ENCODE data around the gene SNX7.

The SNX7 gene

GRCh38 chr1:98697781-98698180 is 36.3 kb downstream of the SNX7 start:
- DNase-seq: no peak

DNA sequence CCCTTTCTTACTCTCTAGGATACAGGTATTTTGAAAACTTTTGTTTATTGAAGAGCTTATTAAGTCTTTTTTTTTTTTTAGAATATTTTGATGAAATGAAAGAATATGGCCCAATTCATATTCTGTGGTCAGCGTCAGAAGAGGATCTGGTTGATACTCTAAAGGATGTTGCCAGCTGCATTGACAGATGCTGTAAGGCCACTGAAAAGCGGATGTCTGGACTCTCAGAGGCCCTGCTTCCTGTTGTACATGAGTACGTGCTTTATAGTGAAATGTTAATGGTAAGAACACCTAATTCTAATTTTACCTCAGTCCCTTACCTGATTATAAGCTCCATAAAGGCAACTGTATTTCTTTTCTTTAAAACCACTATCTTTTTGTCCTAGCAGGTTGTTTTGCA is 37.1 kb downstream of the SNX7 start:
- no peak for DNase-seq

DNA sequence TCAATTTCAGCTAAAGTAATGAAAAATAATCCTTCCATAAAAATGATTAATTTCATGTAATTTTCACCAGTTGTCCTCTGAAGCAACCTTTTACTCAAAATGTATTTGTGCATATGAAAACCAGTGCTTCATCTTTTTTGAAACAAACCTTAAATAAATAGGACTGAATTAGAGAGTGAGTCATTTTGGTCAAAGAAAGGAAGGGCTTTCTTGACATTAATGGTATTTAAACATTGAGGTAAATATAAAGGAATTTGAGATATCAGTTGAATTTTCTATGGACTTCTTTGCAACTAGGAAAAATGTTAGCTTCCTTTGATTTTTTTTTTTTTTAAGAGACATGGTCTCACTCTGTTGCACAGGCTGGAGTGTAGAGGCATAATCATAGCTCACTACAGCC is 38.7 kb downstream of the SNX7 start:
- peak; percentile 44 for DNase-seq

DNA sequence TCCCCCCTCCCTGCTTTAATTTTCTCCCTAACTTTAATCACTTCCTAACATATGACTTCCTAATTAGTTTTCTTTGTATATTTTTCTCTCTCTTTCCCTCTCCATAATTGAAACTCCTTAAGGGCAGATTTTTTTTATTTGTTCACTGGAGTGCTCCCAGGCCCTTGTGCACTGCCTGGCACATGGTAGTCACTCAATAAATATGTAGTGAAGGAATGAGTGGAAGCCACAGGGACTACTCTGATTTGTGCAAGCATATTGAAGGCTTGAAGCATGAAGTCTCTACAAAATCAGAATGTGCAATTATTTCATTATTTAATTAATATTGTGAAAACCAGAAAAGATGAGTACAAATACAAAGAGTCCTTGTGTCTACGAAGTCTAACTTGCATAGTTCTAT is 41.5 kb downstream of the SNX7 start:
- DNase-seq: peak; percentile 74

DNA sequence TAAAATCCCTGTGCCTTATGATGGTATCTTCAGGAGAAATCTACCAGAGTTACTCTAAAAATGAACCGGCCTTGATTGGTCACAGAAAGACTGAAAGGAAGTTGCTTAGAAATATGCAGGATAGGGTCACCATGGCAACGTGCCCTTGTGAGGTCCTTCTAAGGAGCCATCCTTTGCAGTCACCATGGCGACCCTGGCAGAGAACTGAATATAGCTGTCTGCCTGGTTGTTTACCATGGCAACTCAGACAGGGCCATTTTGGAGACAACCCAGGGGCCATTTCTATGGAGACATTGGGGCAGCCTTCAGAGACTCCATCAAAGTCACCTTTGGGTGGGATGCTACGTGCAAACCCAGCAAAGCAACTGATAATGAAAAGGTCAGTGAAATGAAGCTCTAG is 43.0 kb downstream of the SNX7 start:
- DNase-seq: peak; percentile 49

GRCh38 chr1:98704971-98705370 is 43.5 kb downstream of the SNX7 start:
- DNase-seq: no peak

DNA sequence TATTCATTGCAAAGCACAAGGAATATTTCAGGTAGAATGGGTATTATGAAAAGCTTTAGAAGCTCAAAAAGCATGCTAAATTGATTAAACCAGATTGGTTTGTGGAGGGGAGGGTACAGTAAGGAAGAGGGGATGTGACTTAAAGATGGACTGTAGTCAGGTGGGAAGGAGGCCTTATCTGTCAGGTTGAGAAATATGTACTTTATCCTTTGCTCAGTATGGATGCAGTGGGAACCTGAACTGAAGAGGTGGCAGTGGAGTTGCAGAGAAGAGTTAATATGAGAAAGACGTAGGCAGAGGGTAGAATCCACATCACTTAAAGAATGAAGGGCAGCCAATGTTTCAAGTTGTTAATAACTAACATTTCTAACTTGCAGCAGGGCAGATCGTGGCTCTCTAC is 44.1 kb downstream of the SNX7 start:
- no peak for DNase-seq

GRCh38 chr1:98706173-98706843 is 44.8 kb downstream of the SNX7 start:
- no peak for DNase-seq

GRCh38 chr1:98707556-98707955 is 46.0 kb downstream of the SNX7 start:
- no peak for DNase-seq

GRCh38 chr1:98709906-98710305 is 48.4 kb downstream of the SNX7 start:
- no peak for DNase-seq

DNA sequence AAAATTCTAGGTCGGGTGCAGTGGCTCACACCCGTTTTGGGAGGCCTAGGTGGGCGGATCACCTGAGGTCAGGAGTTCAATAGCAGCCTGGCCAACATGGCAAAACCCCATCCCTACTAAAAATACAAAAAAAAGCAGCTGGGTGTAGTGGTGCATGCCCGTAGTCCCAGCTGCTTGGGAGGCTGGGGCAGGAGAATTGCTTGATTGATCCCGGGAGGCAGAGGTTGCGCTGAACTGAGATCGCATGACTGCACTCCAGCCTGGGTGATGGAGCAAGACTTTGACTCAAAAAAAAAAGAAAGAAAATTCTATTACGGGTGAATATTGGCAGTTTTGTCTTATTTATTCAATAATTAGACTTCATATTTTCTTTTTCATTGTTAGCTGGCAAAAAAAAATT is 62.1 kb downstream of the SNX7 start:
- DNase-seq: no peak

- DNase-seq: no peak
These were observed 71.7 kb downstream of the SNX7 start for GRCh38 chr1:98732985-98733781.

GRCh38 chr1:98733782-98734112 is 72.2 kb downstream of the SNX7 start:
- DNase-seq: no peak

DNA sequence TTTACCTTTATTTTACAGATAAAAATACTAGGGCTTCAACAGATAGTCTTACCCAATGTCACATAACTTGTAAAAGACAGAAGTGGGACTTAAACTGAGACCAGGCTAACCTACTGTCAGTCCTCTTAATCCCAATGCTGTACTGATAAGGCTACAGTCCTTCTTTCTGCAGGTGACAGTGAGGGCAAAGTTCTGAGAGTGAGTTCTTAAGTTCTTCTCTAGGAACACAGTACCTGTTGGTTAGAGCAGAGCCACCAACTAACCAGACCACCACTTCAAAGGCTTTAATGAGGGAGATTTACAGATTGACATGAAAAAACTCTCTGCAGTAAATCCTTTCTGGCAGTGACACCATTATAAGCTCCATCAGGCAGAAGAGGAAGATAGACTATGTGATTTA is 74.2 kb downstream of the SNX7 start:
- DNase-seq: no peak

- DNase-seq: no peak
These were observed 76.3 kb downstream of the SNX7 start for GRCh38 chr1:98737835-98738234.

DNA sequence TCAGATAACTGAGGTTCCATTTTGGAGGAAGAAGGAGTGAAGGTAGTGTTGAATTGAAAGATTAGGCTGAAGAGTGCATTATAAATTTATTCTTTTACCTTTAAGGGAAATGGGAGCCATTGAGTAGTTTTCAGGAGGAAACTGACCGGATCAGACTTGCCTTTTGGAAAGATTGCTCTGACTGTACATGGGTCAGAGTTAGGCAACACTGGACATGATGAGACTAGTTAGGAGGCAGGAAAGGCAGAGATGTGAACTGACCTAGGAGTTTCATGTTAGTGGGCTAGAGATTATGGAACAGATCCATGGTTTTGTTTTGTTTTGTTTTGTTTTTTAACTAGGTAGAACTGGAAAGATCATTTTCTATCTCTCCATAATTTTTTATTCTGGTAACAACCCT is 78.2 kb downstream of the SNX7 start:
- no peak for DNase-seq

GRCh38 chr1:98741164-98741563 is 79.6 kb downstream of the SNX7 start:
- no peak for DNase-seq

GRCh38 chr1:98749152-98749756 is 87.7 kb downstream of the SNX7 start:
- peak; percentile 32 for DNase-seq

DNA sequence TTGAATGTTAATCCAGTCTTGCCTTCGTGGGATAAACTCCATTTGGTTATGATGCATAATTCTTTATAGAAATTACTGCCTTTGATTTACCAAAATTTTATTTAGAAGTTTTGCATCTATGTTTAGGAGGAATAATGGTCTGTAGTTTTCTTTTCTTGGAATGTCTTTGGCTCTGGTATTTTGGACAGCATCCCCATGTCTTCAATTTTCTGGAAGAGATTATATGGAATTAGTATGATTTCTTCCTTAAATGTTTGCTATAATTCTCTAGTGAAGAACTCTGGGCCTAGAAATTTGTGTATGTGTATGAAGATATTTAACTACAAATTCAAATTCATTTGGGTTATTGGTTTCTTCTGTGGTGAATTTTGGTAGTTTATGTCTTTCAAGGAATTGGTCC is 92.7 kb downstream of the SNX7 start:
- DNase-seq: no peak

DNA sequence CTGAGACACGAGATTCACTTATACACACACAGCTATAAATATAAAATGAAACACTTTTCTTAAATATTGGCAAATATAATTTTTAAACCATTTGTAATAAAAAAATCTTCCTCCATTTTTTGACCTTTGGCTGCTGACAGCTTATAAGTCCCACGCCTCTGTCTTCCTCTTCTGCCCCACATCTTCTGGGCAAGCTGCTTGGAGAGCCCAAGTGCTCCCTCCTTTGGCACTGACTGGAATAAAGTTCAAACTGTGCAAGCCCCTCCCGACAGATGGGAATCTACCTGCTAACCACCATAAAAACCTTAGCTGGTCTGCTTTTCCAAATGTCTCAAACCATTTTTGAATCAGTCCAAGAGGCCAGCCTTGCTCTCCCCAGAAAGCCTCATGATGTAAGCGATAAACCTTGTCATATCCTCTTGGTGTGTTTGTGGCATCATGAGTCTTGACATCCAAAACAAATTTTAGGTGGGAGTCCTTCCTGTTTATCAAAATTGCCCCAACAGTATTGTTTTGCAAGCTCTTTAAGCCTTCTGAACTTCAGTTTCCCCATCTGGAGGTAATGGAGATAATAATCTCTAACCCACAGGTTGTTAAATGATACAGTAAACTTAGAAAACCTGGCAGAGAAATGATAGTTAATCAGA is 99.8 kb downstream of the SNX7 start:
- peak; percentile 1 for DNase-seq

DNA sequence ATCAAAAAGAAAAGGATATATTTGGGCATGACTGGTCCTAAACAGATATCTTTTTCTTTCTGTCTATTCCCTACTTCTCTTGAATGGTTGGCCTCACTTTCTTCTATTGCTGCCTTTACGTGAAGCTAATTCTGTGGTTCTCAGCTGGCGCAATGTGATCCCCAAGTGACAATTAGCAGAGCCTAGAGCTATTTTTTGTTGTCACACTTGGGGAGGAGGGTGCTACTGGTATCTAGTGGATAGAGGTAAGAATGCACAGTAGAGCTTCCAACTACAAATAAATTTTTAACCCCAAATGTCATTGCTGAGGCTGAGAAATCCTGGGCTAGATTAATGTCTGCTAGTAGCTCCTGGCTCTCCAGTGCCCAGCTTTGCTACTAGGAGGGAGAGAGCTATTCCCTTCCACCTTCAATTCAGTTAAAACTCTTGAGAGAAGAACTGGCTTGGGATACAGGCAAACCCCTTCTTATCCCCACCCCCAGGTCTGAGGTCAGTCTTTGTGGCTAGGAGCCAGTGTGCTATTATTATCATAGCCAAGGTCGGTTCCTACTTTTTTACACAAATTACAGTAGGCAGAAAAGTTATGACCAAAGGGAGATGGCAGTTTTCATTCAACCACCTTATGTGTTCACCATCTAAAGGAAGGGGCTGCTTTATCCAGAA is 102.1 kb downstream of the SNX7 start:
- DNase-seq: no peak

DNA sequence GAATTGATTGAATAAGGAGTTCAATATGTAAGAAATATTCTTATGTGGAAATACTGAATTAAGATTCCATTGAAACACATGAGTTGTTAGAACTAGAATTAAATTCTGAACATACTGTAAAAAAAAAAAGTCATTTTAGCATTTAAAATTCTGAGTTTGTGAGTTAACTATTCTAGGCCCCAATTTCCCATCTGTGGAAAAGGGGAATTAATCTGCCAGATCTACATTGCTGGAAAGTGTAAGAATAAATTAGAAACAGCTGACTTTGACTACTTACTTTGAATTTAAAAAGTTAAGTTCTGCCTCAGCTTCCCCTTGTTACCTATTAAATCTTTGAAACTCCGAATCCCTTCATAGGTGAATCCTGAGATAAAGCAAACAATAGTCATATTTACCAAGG is 103.0 kb downstream of the SNX7 start:
- DNase-seq: no peak

GRCh38 chr1:98766255-98766654 is 104.7 kb downstream of the SNX7 start:
- DNase-seq: no peak
